Measurements from ENCODE around the gene ZNF865.

ZNF865 gene

GRCh38 chr19:55597501-55597921 lies 7.9 kb upstream of the ZNF865 start:
- Histone ChIP-seq H3K4me3 (ENCODE audit: low read depth in 1 of 2, low read length in 2 of 2) (no peak overlapping the region), H3K36me3 (ENCODE audit: insufficient read depth, low read length) (peaks cover 40% of the 10 kb centered on the region), H3K9ac (ENCODE audit: low read depth, low read length) (no peak overlapping the region), H3K79me2 (ENCODE audit: insufficient read depth, low read length) (peaks cover 17% of the 10 kb centered on the region), H2AFZ (ENCODE audit: low read depth, low read length) (no peak overlapping the region), H3K4me1 (ENCODE audit: insufficient read depth, low read length) (peaks cover 24% of the 10 kb centered on the region), H3K27ac (ENCODE audit: low read length) (no peak overlapping the region), H3K4me2 (ENCODE audit: insufficient read depth, low read length) (no peak overlapping the region), H3K27me3 (ENCODE audit: insufficient read depth, low read length, poor library complexity) (no peaks in the 10 kb centered on the region), H4K20me1 (ENCODE audit: insufficient read depth, low read length) (no peaks in the 10 kb centered on the region), H3K9me3 (ENCODE audit: insufficient read depth, low read length, severe bottlenecking) (no peaks in the 10 kb centered on the region)
- ATAC-seq (ENCODE audit: insufficient read depth, low read depth): no peak
- no peak for DNase-seq
- TF ChIP-seq CTCF (IDR thresholded peaks at IDR 0.05; ENCODE audit: borderline replicate concordance, extremely low read depth, low read length, poor library complexity, severe bottlenecking): no peak
- no peak for TF ChIP-seq EZH2 (IDR thresholded peaks at IDR 0.05; ENCODE audit: borderline replicate concordance, low read depth, low read length, severe bottlenecking)

GRCh38 chr19:55598034-55598433 lies 7.4 kb upstream of the ZNF865 start:
- peak overlapping the region; percentile 51 for H3K27ac ChIP-seq (ENCODE audit: low read length)

GRCh38 chr19:55598719-55599467 lies 6.6 kb upstream of the ZNF865 start:
- H3K9ac ChIP-seq (ENCODE audit: low read depth, low read length): peak overlapping the region; percentile 99
- DNase-seq: peak; percentile 96
- peak overlapping the region; percentile 53 to 69 for H3K4me3 ChIP-seq (ENCODE audit: low read depth in 1 of 2, low read length in 2 of 2)
- peaks cover 31% of the 10 kb centered on the region for H3K4me1 ChIP-seq (ENCODE audit: insufficient read depth, low read length)
- H3K27ac ChIP-seq (ENCODE audit: low read length): peak overlapping the region; percentile 99
- ATAC-seq (ENCODE audit: insufficient read depth, low read depth): peak; percentile 71
- no peaks in the 10 kb centered on the region for H3K27me3 ChIP-seq (ENCODE audit: insufficient read depth, low read length, poor library complexity)
- H3K79me2 ChIP-seq (ENCODE audit: insufficient read depth, low read length): peaks cover 17% of the 10 kb centered on the region
- H4K20me1 ChIP-seq (ENCODE audit: insufficient read depth, low read length): no peaks in the 10 kb centered on the region
- no peak for TF ChIP-seq EZH2 (IDR thresholded peaks at IDR 0.05; ENCODE audit: borderline replicate concordance, low read depth, low read length, severe bottlenecking)
- TF ChIP-seq CTCF (IDR thresholded peaks at IDR 0.05; ENCODE audit: borderline replicate concordance, extremely low read depth, low read length, poor library complexity, severe bottlenecking): no peak
- H2AFZ ChIP-seq (ENCODE audit: low read depth, low read length): peak overlapping the region; percentile 83
- no peaks in the 10 kb centered on the region for H3K9me3 ChIP-seq (ENCODE audit: insufficient read depth, low read length, severe bottlenecking)
- H3K4me2 ChIP-seq (ENCODE audit: insufficient read depth, low read length): peak overlapping the region; percentile 64
- peaks cover 34% of the 10 kb centered on the region for H3K36me3 ChIP-seq (ENCODE audit: insufficient read depth, low read length)

More at GRCh38 chr19:55598034-55598433, 7.4 kb upstream of the ZNF865 start:
- peaks cover 17% of the 10 kb centered on the region for H3K79me2 ChIP-seq (ENCODE audit: insufficient read depth, low read length)
- no peak for DNase-seq
- H3K9ac ChIP-seq (ENCODE audit: low read depth, low read length): peak overlapping the region; percentile 23; the same call in 1 of the 2 replicates
- peaks cover 24% of the 10 kb centered on the region for H3K4me1 ChIP-seq (ENCODE audit: insufficient read depth, low read length)
- TF ChIP-seq CTCF (IDR thresholded peaks at IDR 0.05; ENCODE audit: borderline replicate concordance, extremely low read depth, low read length, poor library complexity, severe bottlenecking) (no peak), EZH2 (IDR thresholded peaks at IDR 0.05; ENCODE audit: borderline replicate concordance, low read depth, low read length, severe bottlenecking) (no peak)
- H3K27me3 ChIP-seq (ENCODE audit: insufficient read depth, low read length, poor library complexity): no peaks in the 10 kb centered on the region
- H3K4me3 ChIP-seq (ENCODE audit: low read depth in 1 of 2, low read length in 2 of 2): peak overlapping the region in 1 of 2 experiments; percentile 69; a peak in 2 of 4 replicates
- H3K9me3 ChIP-seq (ENCODE audit: insufficient read depth, low read length, severe bottlenecking): no peaks in the 10 kb centered on the region
- no peaks in the 10 kb centered on the region for H4K20me1 ChIP-seq (ENCODE audit: insufficient read depth, low read length)
- ATAC-seq (ENCODE audit: insufficient read depth, low read depth): no peak
- H3K36me3 ChIP-seq (ENCODE audit: insufficient read depth, low read length): peaks cover 40% of the 10 kb centered on the region
- no peak overlapping the region for H2AFZ ChIP-seq (ENCODE audit: low read depth, low read length)
- peak overlapping the region; percentile 64 for H3K4me2 ChIP-seq (ENCODE audit: insufficient read depth, low read length)
